HL-60 (cell line): ENCODE results near the gene CD38.
A peak's percentile ranks its signal among the peaks of the same experiment; 100 is the strongest.

Source experiments
- DNase-seq, 2 experiments: peaks; one replicate each; pipeline ENCODE4 v3.0.0-alpha.2; 2010 to 2020; ENCODE audit warnings: low read depth in 1 of 2, low spot score in 1 of 2
- H3K27ac ChIP-seq: fragments of 250-450 bp; sonication (Bioruptor Pico); replicated peaks from 2 replicates; pipeline ENCODE4 v1.5.1; 2020; ENCODE audit warnings: mild to moderate bottlenecking, moderate library complexity
- H3K27me3 ChIP-seq: fragments of 250-450 bp; sonication (Bioruptor Pico); 2 replicates; pipeline ENCODE4 v1.5.1; 2021; ENCODE audit warnings: mild to moderate bottlenecking, moderate library complexity; ENCODE audit not compliant: insufficient read depth, poor library complexity, severe bottlenecking
- H3K4me3 ChIP-seq: replicated peaks from 2 replicates; pipeline ENCODE4 v1.5.1; 2011; ENCODE audit warnings: mild to moderate bottlenecking, control low read depth, low read length; ENCODE audit not compliant: insufficient read depth
- GABPA ChIP-seq: IDR thresholded peaks from 2 replicates; pipeline ENCODE4 v1.6.1; 2012; ENCODE audit warnings: low read depth
- POLR2AphosphoS5 ChIP-seq: IDR thresholded peaks from 2 replicates; pipeline ENCODE4 v1.6.1; 2012; ENCODE audit warnings: low read depth
- SPI1 ChIP-seq: IDR thresholded peaks from 2 replicates; pipeline ENCODE4 v1.6.1; 2012; ENCODE audit warnings: low read depth, mild to moderate bottlenecking, borderline replicate concordance
- TF ChIP-seq, protein P1 (sequence below): IDR thresholded peaks from 2 replicates; pipeline ENCODE4 v1.6.1; 2012; ENCODE audit warnings: low read depth; ENCODE audit not compliant: insufficient replicate concordance
- TF ChIP-seq, protein P2 (sequence below): IDR thresholded peaks from one replicate; pipeline ENCODE4 v1.5.1; 2011; ENCODE audit warnings: low read length, control low read depth, inconsistent platforms; ENCODE audit not compliant: insufficient read depth

Gene CD38

GRCh38 chr4:15884666-15885065 lies 106.5 kb downstream of the CD38 start:
- Histone ChIP-seq H3K27me3 (no peaks in the 10 kb centered on the region), H3K27ac (no peak overlapping the region), H3K4me3 (no peak overlapping the region)
- no peak for DNase-seq
- TF ChIP-seq GABPA (no peak), SPI1 (no peak), POLR2AphosphoS5 (no peak)
- TF ChIP-seq, protein P1, sequence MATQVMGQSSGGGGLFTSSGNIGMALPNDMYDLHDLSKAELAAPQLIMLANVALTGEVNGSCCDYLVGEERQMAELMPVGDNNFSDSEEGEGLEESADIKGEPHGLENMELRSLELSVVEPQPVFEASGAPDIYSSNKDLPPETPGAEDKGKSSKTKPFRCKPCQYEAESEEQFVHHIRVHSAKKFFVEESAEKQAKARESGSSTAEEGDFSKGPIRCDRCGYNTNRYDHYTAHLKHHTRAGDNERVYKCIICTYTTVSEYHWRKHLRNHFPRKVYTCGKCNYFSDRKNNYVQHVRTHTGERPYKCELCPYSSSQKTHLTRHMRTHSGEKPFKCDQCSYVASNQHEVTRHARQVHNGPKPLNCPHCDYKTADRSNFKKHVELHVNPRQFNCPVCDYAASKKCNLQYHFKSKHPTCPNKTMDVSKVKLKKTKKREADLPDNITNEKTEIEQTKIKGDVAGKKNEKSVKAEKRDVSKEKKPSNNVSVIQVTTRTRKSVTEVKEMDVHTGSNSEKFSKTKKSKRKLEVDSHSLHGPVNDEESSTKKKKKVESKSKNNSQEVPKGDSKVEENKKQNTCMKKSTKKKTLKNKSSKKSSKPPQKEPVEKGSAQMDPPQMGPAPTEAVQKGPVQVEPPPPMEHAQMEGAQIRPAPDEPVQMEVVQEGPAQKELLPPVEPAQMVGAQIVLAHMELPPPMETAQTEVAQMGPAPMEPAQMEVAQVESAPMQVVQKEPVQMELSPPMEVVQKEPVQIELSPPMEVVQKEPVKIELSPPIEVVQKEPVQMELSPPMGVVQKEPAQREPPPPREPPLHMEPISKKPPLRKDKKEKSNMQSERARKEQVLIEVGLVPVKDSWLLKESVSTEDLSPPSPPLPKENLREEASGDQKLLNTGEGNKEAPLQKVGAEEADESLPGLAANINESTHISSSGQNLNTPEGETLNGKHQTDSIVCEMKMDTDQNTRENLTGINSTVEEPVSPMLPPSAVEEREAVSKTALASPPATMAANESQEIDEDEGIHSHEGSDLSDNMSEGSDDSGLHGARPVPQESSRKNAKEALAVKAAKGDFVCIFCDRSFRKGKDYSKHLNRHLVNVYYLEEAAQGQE, result no peak
- TF ChIP-seq, protein P2, sequence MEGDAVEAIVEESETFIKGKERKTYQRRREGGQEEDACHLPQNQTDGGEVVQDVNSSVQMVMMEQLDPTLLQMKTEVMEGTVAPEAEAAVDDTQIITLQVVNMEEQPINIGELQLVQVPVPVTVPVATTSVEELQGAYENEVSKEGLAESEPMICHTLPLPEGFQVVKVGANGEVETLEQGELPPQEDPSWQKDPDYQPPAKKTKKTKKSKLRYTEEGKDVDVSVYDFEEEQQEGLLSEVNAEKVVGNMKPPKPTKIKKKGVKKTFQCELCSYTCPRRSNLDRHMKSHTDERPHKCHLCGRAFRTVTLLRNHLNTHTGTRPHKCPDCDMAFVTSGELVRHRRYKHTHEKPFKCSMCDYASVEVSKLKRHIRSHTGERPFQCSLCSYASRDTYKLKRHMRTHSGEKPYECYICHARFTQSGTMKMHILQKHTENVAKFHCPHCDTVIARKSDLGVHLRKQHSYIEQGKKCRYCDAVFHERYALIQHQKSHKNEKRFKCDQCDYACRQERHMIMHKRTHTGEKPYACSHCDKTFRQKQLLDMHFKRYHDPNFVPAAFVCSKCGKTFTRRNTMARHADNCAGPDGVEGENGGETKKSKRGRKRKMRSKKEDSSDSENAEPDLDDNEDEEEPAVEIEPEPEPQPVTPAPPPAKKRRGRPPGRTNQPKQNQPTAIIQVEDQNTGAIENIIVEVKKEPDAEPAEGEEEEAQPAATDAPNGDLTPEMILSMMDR, result no peak

GRCh38 chr4:15885422-15885821 lies 107.3 kb downstream of the CD38 start:
- Histone ChIP-seq H3K27me3 (no peaks in the 10 kb centered on the region), H3K27ac (no peak overlapping the region), H3K4me3 (no peak overlapping the region)
- DNase-seq, result no peak
- TF ChIP-seq, protein P2, result no peak
- TF ChIP-seq SPI1 (no peak), GABPA (no peak)
- TF ChIP-seq, protein P1, result no peak

DNA sequence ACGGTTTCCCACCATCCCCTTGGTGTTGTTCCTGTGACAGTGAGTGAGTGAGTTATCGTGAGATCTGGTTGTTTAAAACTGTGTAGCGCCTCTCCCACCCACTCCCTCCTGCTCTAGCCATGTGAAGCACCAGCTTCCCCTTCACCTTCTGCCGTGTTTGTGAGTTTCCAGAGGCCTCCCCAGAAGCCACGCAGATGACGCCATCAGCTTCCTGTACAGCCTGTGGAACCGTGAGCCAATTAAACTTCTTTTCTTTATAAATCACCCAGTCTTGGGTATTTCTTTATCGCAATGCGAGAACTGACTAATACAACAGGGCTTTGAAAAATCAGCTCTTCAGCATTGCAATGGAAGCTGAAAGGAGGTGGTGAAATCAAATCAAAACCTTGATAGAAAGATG lies 110.4 kb downstream of the CD38 start:
- TF ChIP-seq, protein P2, result no peak
- TF ChIP-seq, protein P1, result no peak
- no peak for TF ChIP-seq POLR2AphosphoS5
- no peak for TF ChIP-seq GABPA
- no peak for TF ChIP-seq SPI1
- Histone ChIP-seq H3K27ac (no peak overlapping the region), H3K27me3 (no peaks in the 10 kb centered on the region), H3K4me3 (no peak overlapping the region)
- peak in 1 of 2 experiments; percentile 57 for DNase-seq
